Activated naive CD4-positive, alpha-beta T cell treated with Interleukin-2 at 50 U/mL for 16 hours (primary cell): ENCODE measurements around the gene TLE5.
A peak's percentile ranks its signal among the peaks of the same experiment; 100 is the strongest.
"Not testable (repeated sequence)": the region's sequence is repeated elsewhere in the genome, so short reads cannot be mapped to it uniquely, and the experiment has no call there.

ENCODE experiments used
- DNase-seq: peaks from one replicate; pipeline ENCODE4 v3.0.0-alpha.2; 2020

Gene TLE5

DNA sequence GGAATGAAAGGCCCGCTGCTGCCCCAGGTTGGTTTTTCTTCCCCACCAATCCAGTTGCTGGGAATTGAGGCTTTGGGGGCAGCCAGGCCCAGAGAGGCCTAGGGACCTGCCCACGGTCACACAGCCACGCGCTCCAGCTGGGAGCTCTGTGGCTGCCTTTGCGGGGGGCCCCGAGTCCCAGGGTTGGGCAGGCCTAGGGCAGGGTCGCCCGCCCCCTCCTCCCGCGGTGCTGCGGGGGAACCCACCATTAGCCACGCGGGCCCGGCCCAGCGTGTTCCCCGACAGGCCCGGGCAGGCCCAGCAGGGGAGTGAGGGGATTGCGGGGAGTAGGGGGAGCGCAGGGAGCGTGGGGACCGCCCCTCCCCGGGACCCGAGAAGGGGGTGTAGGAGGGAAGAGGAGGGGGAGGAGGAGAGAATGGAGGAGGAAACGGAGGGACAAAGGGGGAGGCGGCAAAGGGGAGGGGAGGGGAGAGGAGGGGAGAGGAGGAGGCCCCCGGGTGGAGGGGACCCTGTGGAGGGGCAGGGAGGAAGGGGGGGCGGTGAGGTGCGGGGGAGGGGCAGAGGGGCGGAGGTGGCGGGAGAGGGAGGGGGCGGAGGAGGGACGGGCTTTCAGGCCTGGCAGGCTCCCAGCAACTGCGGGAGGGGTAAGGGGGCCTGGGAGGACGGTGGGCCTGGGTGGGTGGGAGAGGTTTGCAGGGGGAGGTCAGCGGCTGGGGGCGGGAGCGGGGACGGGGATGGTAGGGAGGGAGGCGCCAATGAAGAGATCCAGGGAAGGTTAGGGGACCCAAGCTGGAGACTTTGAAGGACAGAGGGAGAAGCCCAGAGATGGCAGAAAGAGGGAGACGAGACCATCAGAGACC lies 20.3 kb downstream of the TLE5 start:
- no peak for DNase-seq

DNA sequence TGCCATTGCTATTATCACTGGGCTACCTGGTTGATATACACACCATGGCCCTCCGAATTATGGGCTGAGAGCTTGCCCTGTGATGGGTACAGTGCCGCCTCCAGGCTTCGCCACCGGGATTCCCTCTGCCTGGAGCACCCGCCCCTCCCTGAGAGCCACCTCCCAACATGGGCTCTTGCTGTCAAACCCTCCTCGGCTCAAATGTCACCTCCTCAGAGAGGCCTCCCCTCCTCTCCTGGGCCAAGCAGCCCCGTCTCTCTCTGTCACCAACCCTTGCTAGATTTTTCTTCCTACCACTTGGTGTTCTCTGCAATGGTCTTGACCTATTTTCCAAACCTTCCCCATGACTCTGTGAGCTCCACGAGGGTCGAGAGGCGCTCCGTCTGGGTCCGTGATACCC lies 21.0 kb downstream of the TLE5 start:
- DNase-seq = no peak

DNA sequence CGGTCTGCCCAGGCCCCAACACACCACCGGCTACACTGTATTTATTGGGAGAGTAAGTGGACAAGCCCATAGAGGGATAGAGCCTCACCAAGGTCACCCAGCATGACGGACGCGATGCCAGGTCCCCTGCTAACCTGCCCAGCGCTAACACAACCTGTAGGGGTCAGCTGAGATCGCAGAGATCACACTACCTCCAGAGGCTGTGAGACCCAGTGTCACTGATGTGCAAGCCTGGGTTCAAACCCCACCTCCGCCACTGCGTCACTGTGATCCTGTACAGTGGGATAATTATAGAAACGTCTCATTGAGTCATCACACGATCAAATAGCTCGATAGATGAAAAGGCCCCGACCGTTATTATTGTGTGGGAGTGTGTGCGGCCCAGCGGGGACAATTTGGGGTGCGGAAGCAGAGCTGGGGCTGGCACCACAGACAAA lies 22.6 kb downstream of the TLE5 start:
- no peak for DNase-seq

DNA sequence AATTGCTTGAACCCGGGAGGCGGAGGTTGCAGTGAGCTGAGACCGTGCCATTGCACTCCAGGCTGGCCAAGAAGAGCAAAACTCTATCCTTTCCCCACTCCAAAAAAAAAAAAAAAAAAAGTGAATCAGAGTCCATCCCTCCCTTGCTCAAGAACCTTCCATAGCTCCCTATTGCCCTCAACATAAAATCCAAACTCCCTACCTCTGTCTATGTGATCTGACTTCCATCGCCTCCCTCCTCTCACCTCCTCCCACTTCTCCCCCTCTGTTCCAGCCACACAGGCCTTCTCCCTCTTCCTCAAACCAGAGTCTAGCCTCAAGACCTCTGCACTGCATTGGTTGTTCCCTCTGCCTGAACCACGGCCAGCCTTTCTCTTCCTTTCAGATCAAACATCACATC lies 23.2 kb downstream of the TLE5 start:
- DNase-seq = no peak

DNA sequence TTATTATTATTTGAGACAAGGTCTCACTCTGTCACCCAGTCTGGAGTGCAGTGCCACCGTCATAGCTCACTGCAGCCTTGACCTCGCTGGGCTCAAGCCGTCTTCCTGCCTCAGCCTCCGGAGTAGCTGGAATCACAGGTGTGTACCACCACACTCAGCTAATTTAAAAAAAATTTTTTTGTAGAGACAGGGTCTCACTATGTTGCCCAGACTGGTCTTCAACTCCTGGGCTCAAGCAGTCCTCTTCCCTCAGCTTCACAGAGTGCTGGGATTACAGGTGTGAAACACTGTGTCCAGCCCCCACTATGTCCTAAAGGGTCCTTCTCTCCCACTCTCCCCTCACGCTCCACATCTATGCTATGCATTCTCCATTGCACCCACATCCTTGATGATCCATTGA lies 24.1 kb downstream of the TLE5 start:
- no peak for DNase-seq

DNA sequence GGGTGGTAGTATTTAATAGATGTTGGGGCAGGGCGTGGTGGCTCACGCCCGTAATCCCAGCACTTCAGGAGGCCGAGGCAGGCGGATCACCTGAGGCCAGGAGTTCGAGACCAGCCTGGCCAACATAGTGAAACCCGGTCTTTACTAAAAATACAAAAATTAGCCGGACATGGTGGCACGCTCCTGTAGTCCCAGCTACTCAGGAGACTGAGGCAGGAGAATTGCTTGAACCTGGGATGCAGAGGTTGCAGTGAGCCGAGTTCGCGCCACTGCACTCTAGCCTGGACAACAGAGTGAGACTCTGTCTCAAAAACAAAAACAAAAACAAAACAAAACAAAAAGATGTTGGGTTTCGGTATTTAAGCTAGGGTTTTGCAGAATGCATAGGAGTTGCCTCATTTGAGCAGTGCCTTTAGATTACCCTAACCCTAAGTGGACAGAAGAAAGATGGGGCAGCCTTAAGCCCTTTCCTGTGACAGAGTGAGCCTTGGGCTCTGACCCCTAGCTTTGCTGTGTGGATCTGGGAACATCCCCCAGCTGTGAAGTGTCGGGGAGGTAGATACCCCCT lies 25.2 kb downstream of the TLE5 start:
- DNase-seq = not testable (repeated sequence)

DNA sequence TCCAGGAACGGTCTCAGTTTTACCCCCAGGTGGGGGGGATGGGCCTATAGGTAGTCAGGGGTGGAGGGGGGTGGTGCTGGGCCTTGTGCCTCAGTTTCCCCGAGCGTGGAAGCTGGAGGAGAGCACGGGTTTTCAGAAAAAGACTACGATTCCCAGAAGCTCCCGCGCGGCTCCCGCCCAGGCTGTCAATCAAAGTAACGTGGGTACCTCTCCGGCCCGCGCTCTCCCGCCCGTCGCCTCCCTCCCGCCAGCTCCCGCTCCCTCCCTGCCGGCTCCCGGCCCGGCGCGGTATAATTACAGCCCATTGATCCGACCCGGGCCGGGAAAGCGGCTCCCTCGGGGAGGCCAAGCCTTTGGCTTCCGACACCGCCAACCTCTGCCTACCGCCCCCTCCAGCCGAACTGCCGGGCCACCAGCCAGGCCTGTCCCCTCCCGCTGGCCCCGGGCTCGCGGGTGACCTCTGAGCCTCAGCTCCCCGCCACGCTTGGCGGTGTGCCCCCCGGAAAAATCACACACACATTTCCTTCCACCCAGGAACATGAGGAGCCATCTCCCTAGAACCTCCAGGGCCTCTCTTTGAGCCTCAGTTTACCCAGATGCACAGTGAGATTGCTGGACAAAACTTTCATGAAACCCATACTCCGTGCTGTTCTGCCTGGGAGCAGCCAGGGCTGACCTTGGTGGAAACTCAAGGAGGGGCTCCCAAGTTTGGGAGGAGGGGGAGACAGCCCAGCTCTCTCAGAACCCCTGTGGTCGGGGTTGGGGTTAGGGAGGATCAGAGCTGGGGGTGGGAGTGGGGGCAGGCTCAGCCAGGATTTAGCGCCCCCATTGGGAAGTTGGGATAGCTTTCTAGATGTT lies 25.9 kb downstream of the TLE5 start:
- peak; percentile 81 for DNase-seq

DNA sequence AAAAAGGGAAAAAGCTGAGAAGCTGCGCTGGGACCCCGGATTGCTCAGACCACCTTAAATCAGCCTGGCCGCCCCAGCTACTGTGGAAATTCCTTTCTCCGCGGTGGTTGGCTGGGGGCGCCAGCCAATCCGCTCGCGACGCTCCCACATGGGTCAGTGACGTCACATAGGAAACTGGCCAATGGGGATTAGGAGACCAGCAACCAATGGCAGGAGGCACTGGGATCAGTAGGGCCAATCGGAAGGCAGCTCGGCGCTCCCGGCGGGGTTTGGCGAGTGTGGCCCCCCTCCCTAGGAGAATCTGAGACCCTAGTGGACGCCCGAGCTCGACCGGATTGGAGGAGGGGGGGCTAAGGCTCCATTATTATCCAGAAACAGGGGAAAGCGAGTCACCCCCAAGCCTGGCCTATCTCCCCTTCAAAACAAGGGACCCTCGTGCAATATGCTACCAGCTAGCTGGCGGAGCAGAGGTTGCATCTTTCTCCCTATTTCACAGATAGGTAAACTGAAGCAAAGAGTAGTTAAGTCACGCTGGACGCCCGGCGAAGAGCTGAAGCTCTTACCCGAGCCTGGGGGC lies 26.7 kb downstream of the TLE5 start:
- DNase-seq = peak; percentile 94

- DNase-seq = peak; percentile 36
Observed at GRCh38 chr19:3034656-3035541, 27.4 kb downstream of the TLE5 start.

- DNase-seq = no peak
Observed at GRCh38 chr19:3034406-3034655, 28.0 kb downstream of the TLE5 start.

DNA sequence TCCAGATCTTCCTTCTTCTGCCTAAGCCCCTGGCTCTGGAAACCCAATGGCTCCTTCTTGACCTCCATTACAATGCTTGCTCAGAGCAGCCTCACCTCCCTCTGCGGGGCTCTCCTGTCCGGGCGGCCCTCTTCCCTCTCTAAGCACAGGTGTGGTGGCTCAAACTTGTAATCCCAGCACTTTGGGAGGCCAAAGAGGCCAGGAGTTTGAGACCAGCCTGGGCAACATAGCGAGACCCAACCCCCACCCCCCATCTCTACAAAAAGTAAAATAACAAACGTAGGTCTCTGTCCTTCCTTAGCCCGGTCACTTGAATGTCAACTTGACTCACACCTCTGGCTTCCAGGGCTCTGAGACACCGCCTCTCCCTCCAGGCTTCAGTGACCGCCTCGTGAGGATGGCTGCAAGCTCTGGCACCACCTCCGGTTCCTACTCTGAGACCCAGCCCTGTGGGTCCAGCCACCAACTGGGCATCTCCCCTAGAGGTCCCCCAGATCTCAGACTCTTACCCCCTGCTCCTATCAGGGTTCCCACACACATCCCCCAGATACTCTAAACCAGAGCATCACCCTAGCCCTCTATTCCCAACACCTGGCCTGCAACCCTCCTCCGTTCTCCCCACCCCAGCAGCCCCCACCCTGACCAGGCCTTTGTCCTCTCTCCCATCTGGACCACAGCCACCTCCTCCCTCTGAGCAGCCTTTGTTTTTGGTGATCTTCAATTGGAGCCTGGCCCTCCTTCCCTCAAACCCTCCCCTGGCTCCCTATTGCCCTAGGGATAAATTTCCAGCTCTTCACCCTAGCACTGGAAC lies 28.5 kb downstream of the TLE5 start:
- DNase-seq = no peak

DNA sequence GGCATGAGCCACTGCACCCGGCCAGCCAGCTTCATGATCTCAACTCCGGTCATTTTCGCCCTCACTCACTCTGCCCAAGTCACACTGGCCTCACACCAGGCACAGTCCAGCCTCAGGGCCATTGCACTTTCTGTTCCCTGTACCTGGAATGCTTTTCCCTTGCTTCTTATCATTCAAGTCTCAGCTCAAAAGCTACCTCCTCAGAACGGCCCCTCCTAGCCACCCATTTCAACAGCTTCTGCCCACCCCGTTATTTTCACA lies 30.8 kb downstream of the TLE5 start:
- DNase-seq = no peak

DNA sequence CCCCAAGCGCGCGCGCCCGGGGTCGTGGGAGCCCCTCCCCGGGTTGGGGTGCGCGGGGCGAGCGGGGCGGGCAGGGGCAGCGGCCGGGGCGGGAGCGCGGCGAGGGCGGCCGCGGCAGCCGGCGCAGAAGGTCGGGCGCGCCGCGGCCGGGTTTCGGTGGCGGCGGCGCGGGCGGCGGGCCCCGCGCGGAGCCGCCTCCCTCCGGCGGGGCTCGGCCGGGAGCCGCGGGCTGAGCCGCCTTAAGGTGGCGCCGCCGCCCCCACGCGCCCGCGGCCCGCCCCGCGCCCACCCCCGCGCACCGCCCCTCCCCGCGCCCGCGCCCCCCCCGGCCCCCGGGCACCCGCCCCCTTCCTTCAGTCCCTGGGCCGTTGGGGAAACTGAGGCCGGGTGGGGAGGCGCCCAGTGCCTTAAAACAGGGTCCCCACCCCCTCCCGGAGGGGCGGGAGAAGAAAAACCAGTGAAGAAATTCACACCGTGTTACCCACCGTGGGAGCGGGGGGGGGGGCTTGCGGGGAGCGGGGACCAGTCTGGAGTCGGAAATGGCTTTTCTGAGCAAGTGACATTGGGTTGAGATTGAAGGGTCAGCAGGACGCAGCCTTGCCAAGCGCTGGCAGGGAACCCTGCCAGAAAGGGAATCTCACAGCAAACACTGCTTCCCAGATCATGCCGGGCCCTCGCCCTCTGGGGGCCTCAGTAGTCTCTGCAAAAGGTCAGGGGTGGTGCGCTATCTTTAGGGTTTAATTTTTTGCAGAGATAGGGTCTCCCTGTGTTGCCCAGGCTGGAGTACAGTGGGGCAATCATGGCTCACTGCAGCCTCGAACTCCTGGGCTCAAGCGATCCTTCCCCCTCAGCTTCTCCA lies 33.0 kb downstream of the TLE5 start, which contains the start of gene TLE2:
TSS of gene TLE2 (minus strand) at position 216 of the 859 bp plus-strand sequence. CDS start 376 bp downstream, outside the sequence.
- no peak for DNase-seq

GRCh38 chr19:3028305-3029064 lies 33.8 kb downstream of the TLE5 start:
- peak; percentile 9 for DNase-seq

DNA sequence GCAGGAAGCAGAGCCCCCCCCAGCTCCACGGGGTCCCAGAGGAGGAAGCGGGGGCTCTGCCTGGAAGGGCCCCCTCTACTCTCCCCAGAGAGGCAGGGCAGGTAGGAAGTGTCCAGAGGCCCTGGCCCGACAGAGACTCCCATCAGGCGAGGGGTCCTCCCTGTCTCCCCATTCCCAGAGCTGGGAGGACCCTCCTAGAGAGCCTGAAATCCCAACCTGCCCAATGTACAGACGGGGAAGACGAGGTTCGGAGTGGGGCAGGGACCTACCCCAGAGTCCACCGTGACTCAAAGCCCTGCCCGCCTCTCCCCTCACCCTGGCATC lies 34.4 kb downstream of the TLE5 start:
- DNase-seq = no peak

- no peak for DNase-seq
Observed at GRCh38 chr19:3027292-3027691, 35.0 kb downstream of the TLE5 start.

- no peak for DNase-seq
Observed at GRCh38 chr19:3026768-3027167, 35.5 kb downstream of the TLE5 start.

DNA sequence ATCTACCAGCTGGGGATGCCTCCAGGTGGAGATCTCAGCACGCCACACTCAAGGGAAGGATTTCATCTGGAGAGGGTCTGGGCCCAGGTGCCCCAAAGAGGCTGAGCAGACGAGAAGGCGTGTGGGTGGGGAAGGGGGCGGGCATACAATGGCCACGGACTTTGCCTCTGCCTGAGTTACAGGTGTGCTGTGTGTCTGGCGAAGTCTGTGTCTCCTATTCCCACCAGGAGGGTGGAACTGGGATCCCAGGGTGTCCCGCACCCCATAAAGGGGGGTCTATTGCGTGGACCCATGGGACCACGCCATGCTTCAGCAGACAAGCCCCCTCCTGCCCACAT lies 36.8 kb downstream of the TLE5 start:
- DNase-seq = no peak

- no peak for DNase-seq
Observed at GRCh38 chr19:3024870-3025548, 37.3 kb downstream of the TLE5 start.

GRCh38 chr19:3024509-3024869 lies 37.8 kb downstream of the TLE5 start:
- no peak for DNase-seq
